ENCODE measurements around the gene KIAA1217.
"Not testable (repeated sequence)": the region's sequence is repeated elsewhere in the genome, so short reads cannot be mapped to it uniquely, and the experiment has no call there.

- TF ChIP-seq CTCF (IDR thresholded peaks at IDR 0.05; ENCODE audit: poor library complexity, severe bottlenecking); EP300 (conservative IDR thresholded peaks at IDR 0.05; ENCODE audit: poor library complexity, severe bottlenecking); MXI1 (conservative IDR thresholded peaks at IDR 0.05; ENCODE audit: poor library complexity, severe bottlenecking); EZH2 (IDR thresholded peaks at IDR 0.05; ENCODE audit: borderline replicate concordance, insufficient read depth, low read length, poor library complexity, severe bottlenecking); POLR2AphosphoS5 (IDR thresholded peaks at IDR 0.05): not testable (repeated sequence)
These were observed 141.9 kb downstream of the KIAA1217 start for GRCh38 chr10:24350922-24351225.
